Activated T-helper 2 cell treated with anti-CD3 and anti-CD28 coated beads, Interferon-gamma antibody, Interleukin-2, Interleukin-4, amounts not matched to agents 10 μg/mL and 5 μg/mL and 100 μg/mL, durations not matched to agents 14 hours and 24 hours and 36 hours (primary cell): Measurements from ENCODE around the gene CTTNBP2NL. TPM values are rescaled to one million over a fixed set of nuclear protein-coding genes. Genes with fewer than 3 reads are reported as not detected.
"Not testable (repeated sequence)": the region's sequence is repeated elsewhere in the genome, so short reads cannot be mapped to it uniquely, and the experiment has no call there.

Experiments used
- DNase-seq: peaks from one replicate; pipeline ENCODE4 v3.0.0; 2021; ENCODE audit warnings: low spot score
- H3K27ac Mint-ChIP-seq: one replicate; pipeline ENCODE4 v1.8.0; 2021; ENCODE audit warnings: mixed read lengths
- H3K27me3 Mint-ChIP-seq: one replicate; pipeline ENCODE4 v1.8.0; 2021; ENCODE audit warnings: low read depth, mixed read lengths
- H3K36me3 Mint-ChIP-seq: one replicate; pipeline ENCODE4 v1.8.0; 2021; ENCODE audit warnings: low read depth, mixed read lengths
- H3K4me1 Mint-ChIP-seq: one replicate; pipeline ENCODE4 v1.8.0; 2021; ENCODE audit warnings: low read depth, mixed read lengths
- H3K4me3 Mint-ChIP-seq: one replicate; pipeline ENCODE4 v1.8.0; 2021; ENCODE audit warnings: low read depth, mild to moderate bottlenecking, moderate library complexity, mixed read lengths
- H3K9me3 Mint-ChIP-seq: one replicate; pipeline ENCODE4 v1.8.0; 2021; ENCODE audit warnings: mixed read lengths
- intact Hi-C: fragments of 100-400 bp; cut with micrococcal nuclease; formaldehyde crosslinking; loops from one replicate; pipeline ENCODE4 v1.15.1; 2023
- total RNA-seq: library from RNA; stranded (reverse); gene quantifications from 2 replicates; pipeline ENCODE4 v1.2.3, GENCODE V29; 2022

The CTTNBP2NL gene
- total RNA-seq, 1 donor from 2014 or later: 7.1 TPM

- intact Hi-C loops: loop anchor here (10.0 kb wide), 1 partner anchor 152 kb away; the partner anchor contains the start of genes CAPZA1 and ST7L
- H3K9me3 Mint-ChIP-seq: no peaks in the 10 kb centered on the region
- peaks cover 13% of the 10 kb centered on the region for H3K27me3 Mint-ChIP-seq
- no peaks in the 10 kb centered on the region for H3K36me3 Mint-ChIP-seq
- H3K27ac Mint-ChIP-seq: no peak overlapping the region
- DNase-seq: no peak
- peaks cover 13% of the 10 kb centered on the region for H3K4me1 Mint-ChIP-seq
- no peak overlapping the region for H3K4me3 Mint-ChIP-seq
These were observed 66.9 kb downstream of the CTTNBP2NL start for GRCh38 chr1:112462953-112463279.

GRCh38 chr1:112464501-112464900 is 68.5 kb downstream of the CTTNBP2NL start:
- H3K27ac Mint-ChIP-seq: no peak overlapping the region
- H3K36me3 Mint-ChIP-seq: no peaks in the 10 kb centered on the region

GRCh38 chr1:112465122-112465521 is 69.1 kb downstream of the CTTNBP2NL start:
- Mint-ChIP-seq H3K36me3 (no peaks in the 10 kb centered on the region), H3K4me3 (no peak overlapping the region), H3K27ac (no peak overlapping the region), H3K4me1 (peaks cover 13% of the 10 kb centered on the region), H3K9me3 (no peaks in the 10 kb centered on the region), H3K27me3 (peaks cover 25% of the 10 kb centered on the region)
- intact Hi-C loops: loop anchor here (10.0 kb wide), 1 partner anchor 150 kb away; the partner anchor contains the start of genes CAPZA1 and ST7L
- DNase-seq: no peak

More at GRCh38 chr1:112464501-112464900, 68.5 kb downstream of the CTTNBP2NL start:
- H3K27me3 Mint-ChIP-seq: peaks cover 22% of the 10 kb centered on the region
- peaks cover 13% of the 10 kb centered on the region for H3K4me1 Mint-ChIP-seq
- no peak overlapping the region for H3K4me3 Mint-ChIP-seq
- DNase-seq: no peak
- intact Hi-C loops: loop anchor here (10.0 kb wide), 1 partner anchor 150 kb away; the partner anchor contains the start of genes CAPZA1 and ST7L
- H3K9me3 Mint-ChIP-seq: no peaks in the 10 kb centered on the region

- Mint-ChIP-seq H3K9me3 (no peaks in the 10 kb centered on the region), H3K27ac (no peak overlapping the region), H3K36me3 (no peaks in the 10 kb centered on the region), H3K4me1 (peaks cover 13% of the 10 kb centered on the region), H3K4me3 (peak overlapping the region; percentile 77), H3K27me3 (peaks cover 26% of the 10 kb centered on the region)
- intact Hi-C loops: loop anchor here (1.0 to 10.0 kb wide), 3 partner anchors 75 to 241 kb away; partner anchors contain the start of genes CAPZA1, RHOC and ST7L
- DNase-seq: peak; percentile 79
These were observed 70.2 kb downstream of the CTTNBP2NL start for GRCh38 chr1:112466078-112466660.

- DNase-seq, H3K36me3 Mint-ChIP-seq, intact Hi-C loops, H3K9me3 Mint-ChIP-seq, H3K4me3 Mint-ChIP-seq, H3K27ac Mint-ChIP-seq: not testable (repeated sequence)
- Mint-ChIP-seq H3K4me1 (peaks cover 13% of the 10 kb centered on the region), H3K27me3 (peaks cover 39% of the 10 kb centered on the region)
These were observed 74.3 kb downstream of the CTTNBP2NL start for GRCh38 chr1:112470324-112470723.

- no peak for DNase-seq
- Mint-ChIP-seq H3K9me3 (peaks cover 4% of the 10 kb centered on the region), H3K36me3 (no peaks in the 10 kb centered on the region), H3K27ac (no peak overlapping the region), H3K4me1 (peaks cover 8% of the 10 kb centered on the region), H3K27me3 (peaks cover 41% of the 10 kb centered on the region), H3K4me3 (no peak overlapping the region)
- intact Hi-C loops: no loop called here
These were observed 75.0 kb downstream of the CTTNBP2NL start for GRCh38 chr1:112470966-112471365.

- Mint-ChIP-seq H3K36me3 (no peaks in the 10 kb centered on the region), H3K4me1 (no peaks in the 10 kb centered on the region), H3K4me3 (no peak overlapping the region), H3K27ac (no peak overlapping the region), H3K9me3 (peaks cover 10% of the 10 kb centered on the region), H3K27me3 (peaks cover 40% of the 10 kb centered on the region)
- intact Hi-C loops: no loop called here
- no peak for DNase-seq
These were observed 76.1 kb downstream of the CTTNBP2NL start for GRCh38 chr1:112472142-112472541.

DNA sequence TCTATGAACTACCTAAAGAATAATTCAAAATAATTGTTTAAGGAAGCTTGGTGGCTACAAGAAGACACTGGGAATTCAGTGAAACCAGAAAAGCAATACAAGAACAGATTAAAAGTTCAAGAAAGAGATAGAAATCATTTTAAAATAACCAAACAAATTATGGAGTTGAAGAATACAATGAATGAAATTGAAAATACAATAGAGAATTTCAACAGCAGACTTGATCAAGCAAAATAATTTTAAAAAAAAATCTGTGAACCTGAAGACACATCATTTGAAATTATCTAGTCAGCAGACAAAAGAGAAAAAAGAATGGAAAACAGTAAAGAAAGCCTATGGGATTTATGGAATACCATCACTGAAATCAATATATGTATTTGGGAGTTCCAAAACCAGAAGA is 81.5 kb downstream of the CTTNBP2NL start:
- H3K4me3 Mint-ChIP-seq: no peak overlapping the region
- no peak for DNase-seq
- H3K36me3 Mint-ChIP-seq: no peaks in the 10 kb centered on the region
- intact Hi-C loops: no loop called here
- H3K9me3 Mint-ChIP-seq: peaks cover 23% of the 10 kb centered on the region
- no peaks in the 10 kb centered on the region for H3K4me1 Mint-ChIP-seq
- no peak overlapping the region for H3K27ac Mint-ChIP-seq
- peaks cover 22% of the 10 kb centered on the region for H3K27me3 Mint-ChIP-seq

DNA sequence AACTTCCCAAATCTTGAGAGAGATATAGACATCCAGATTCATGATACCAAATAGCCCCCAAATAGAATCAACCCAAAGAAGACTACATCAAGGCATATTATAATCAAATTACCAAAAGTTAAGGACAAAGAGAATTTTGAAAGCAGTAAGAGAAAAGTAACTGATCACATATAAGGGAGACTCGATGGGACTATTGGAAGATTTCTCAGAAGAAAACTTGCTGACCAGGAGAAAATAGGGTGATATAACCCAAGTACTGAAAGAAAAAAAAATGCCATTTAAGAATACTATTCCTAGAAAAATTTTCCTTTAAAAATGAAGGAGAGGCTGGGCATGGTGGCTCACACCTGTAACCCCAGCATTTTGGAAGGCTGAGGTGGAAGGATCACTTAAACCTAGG is 82.3 kb downstream of the CTTNBP2NL start:
- Mint-ChIP-seq H3K4me3 (no peak overlapping the region), H3K9me3 (peaks cover 23% of the 10 kb centered on the region), H3K36me3 (no peaks in the 10 kb centered on the region), H3K4me1 (no peaks in the 10 kb centered on the region), H3K27me3 (peaks cover 22% of the 10 kb centered on the region), H3K27ac (no peak overlapping the region)
- intact Hi-C loops: no loop called here
- no peak for DNase-seq

- H3K27me3 Mint-ChIP-seq: peaks cover 16% of the 10 kb centered on the region
- intact Hi-C loops, H3K27ac Mint-ChIP-seq, H3K4me1 Mint-ChIP-seq, H3K4me3 Mint-ChIP-seq, H3K9me3 Mint-ChIP-seq, H3K36me3 Mint-ChIP-seq, DNase-seq: not testable (repeated sequence)
These were observed 90.0 kb downstream of the CTTNBP2NL start for GRCh38 chr1:112486063-112486462.

DNA sequence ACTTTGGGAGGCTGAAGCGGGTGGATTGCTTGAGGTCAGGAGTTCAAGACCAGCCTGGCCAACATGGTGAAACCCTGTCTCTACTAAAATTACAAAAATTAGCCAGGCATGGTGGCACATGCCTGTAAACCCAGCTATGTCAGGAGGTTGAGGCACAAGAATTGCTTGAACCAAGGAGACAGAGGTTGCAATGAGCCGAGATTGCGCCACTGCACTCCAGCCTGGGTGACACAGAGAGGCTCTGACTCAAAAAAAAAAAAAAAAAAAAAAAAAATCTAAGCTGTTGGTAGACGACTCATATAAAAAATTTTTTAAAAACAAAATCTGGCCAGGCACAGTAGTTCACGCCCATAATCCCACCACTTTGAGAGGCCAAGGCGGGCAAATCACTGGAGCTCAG is 91.7 kb downstream of the CTTNBP2NL start:
- DNase-seq, H3K27ac Mint-ChIP-seq, H3K9me3 Mint-ChIP-seq, H3K36me3 Mint-ChIP-seq, intact Hi-C loops, H3K4me1 Mint-ChIP-seq, H3K4me3 Mint-ChIP-seq: not testable (repeated sequence)
- H3K27me3 Mint-ChIP-seq: peaks cover 15% of the 10 kb centered on the region

DNA sequence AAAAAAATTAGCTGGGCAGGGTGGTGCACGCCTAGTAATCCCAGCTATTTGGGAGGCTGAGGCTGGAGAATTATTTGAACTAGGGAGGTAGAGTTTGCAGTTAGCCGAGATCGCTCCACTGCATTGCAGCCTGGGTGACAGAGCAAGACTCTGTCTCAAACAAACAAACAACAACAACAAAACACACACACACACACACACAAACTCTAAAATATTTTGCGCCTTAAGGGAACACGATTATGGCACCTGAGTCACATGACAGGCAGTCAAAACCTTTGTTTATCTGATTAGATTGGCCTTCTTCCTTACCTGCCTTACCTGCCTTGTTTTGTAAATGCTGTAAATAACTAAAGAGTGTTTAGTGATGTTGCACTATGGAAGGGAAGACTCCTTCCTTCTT is 92.1 kb downstream of the CTTNBP2NL start:
- no peak for DNase-seq
- Mint-ChIP-seq H3K4me3 (no peak overlapping the region), H3K27me3 (peaks cover 16% of the 10 kb centered on the region), H3K9me3 (no peaks in the 10 kb centered on the region), H3K27ac (no peak overlapping the region), H3K4me1 (no peaks in the 10 kb centered on the region), H3K36me3 (no peaks in the 10 kb centered on the region)
- intact Hi-C loops: no loop called here

GRCh38 chr1:112492076-112492475 is 96.1 kb downstream of the CTTNBP2NL start:
- no peaks in the 10 kb centered on the region for H3K9me3 Mint-ChIP-seq
- DNase-seq: no peak
- intact Hi-C loops: no loop called here
- H3K4me1 Mint-ChIP-seq: no peaks in the 10 kb centered on the region
- H3K36me3 Mint-ChIP-seq: no peaks in the 10 kb centered on the region
- no peak overlapping the region for H3K4me3 Mint-ChIP-seq
- H3K27me3 Mint-ChIP-seq: peaks cover 22% of the 10 kb centered on the region
- no peak overlapping the region for H3K27ac Mint-ChIP-seq
